ENCODE measurements around the gene FIGLA. TPM values are rescaled to one million over a fixed set of nuclear protein-coding genes. Genes with fewer than 3 reads are reported as not detected.

FIGLA gene
- total RNA-seq, 1 experiment from 2014 or later = not detected

DNA sequence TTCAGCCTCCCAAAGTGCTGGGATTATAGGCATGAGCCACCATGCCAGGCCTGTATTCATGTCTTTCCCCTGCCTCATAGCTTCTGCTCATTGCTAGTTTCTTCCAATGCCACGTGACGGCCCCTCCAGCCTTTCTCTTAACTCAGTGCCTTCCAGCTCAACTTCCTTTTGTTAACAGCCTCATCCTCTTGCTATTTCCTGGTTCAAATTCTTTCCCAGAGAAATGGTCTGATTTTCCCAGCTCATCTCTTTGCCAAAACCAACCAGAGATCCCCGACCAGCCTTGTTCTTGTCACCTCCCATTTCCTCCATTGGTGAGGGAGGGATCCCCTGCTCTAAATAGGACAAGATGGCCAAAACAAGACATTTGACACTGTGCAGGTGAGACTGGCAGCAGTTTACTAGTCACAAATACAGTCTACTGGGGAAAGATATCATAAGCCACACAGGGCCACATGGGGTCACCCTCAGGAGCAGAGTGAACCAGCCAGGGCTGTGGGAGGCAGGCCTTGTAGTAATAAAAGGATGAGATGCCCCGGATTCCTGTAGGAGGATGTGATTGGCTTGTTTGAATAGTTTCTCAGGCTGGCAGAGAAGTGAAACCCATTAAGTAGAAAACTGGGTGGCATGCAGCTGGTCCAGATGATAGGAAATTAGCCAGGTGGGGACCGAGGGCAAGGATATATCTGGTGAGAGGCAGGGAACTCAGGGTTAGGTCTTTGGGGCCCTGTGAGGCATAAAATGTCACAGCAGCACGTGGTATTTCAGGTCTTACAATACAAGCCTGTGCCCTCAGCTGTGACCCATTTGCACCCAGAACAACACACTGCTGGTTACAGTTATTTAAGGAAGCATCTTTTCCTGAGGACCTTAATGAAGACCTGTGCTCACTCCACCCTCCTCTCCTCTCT, 38.7 kb upstream of the FIGLA start:
- POLR2A ChIA-PET = no interaction called here
- Mint-ChIP-seq H3K9me3 (peaks cover 6% of the 10 kb centered on the region; the same call in 1 of the 2 replicates), H3K27ac (no peak overlapping the region), H3K4me1 (peaks cover 15% of the 10 kb centered on the region), H3K36me3 (no peaks in the 10 kb centered on the region), H3K4me3 (no peak overlapping the region), H3K27me3 (ENCODE audit: low read depth) (peaks cover 27% of the 10 kb centered on the region)
- CTCF ChIA-PET = interaction anchor here (1.0 to 1.2 kb wide), 2 partner anchors 39 to 155 kb away, joined by 3 read pairs; partner anchors contain the start of gene FIGLA
- no peak for DNase-seq (ENCODE audit: low spot score)
- no peak for ATAC-seq
- TF ChIP-seq ZNF396 (CRISPR knock-in tag; IDR thresholded peaks at IDR 0.05; ENCODE audit: borderline replicate concordance) (no peak), EMX1 (CRISPR knock-in tag; IDR thresholded peaks at IDR 0.05) (no peak), ZNF121 (CRISPR knock-in tag; IDR thresholded peaks at IDR 0.05) (no peak), ZBTB21 (CRISPR knock-in tag; IDR thresholded peaks at IDR 0.05; ENCODE audit: borderline replicate concordance) (no peak), NR2C2 (CRISPR knock-in tag; IDR thresholded peaks at IDR 0.05) (no peak), JUN (CRISPR knock-in tag; IDR thresholded peaks at IDR 0.05) (no peak), ETV6 (CRISPR knock-in tag; IDR thresholded peaks at IDR 0.05) (no peak)
- TF ChIP-seq, protein P1, sequence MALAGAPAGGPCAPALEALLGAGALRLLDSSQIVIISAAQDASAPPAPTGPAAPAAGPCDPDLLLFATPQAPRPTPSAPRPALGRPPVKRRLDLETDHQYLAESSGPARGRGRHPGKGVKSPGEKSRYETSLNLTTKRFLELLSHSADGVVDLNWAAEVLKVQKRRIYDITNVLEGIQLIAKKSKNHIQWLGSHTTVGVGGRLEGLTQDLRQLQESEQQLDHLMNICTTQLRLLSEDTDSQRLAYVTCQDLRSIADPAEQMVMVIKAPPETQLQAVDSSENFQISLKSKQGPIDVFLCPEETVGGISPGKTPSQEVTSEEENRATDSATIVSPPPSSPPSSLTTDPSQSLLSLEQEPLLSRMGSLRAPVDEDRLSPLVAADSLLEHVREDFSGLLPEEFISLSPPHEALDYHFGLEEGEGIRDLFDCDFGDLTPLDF (CRISPR knock-in tag; IDR thresholded peaks at IDR 0.05) = no peak
- TF ChIP-seq, protein P2, sequence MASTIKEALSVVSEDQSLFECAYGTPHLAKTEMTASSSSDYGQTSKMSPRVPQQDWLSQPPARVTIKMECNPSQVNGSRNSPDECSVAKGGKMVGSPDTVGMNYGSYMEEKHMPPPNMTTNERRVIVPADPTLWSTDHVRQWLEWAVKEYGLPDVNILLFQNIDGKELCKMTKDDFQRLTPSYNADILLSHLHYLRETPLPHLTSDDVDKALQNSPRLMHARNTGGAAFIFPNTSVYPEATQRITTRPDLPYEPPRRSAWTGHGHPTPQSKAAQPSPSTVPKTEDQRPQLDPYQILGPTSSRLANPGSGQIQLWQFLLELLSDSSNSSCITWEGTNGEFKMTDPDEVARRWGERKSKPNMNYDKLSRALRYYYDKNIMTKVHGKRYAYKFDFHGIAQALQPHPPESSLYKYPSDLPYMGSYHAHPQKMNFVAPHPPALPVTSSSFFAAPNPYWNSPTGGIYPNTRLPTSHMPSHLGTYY (CRISPR knock-in tag; IDR thresholded peaks at IDR 0.05) = no peak
- TF ChIP-seq, protein P3, sequence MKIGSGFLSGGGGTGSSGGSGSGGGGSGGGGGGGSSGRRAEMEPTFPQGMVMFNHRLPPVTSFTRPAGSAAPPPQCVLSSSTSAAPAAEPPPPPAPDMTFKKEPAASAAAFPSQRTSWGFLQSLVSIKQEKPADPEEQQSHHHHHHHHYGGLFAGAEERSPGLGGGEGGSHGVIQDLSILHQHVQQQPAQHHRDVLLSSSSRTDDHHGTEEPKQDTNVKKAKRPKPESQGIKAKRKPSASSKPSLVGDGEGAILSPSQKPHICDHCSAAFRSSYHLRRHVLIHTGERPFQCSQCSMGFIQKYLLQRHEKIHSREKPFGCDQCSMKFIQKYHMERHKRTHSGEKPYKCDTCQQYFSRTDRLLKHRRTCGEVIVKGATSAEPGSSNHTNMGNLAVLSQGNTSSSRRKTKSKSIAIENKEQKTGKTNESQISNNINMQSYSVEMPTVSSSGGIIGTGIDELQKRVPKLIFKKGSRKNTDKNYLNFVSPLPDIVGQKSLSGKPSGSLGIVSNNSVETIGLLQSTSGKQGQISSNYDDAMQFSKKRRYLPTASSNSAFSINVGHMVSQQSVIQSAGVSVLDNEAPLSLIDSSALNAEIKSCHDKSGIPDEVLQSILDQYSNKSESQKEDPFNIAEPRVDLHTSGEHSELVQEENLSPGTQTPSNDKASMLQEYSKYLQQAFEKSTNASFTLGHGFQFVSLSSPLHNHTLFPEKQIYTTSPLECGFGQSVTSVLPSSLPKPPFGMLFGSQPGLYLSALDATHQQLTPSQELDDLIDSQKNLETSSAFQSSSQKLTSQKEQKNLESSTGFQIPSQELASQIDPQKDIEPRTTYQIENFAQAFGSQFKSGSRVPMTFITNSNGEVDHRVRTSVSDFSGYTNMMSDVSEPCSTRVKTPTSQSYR (CRISPR knock-in tag; IDR thresholded peaks at IDR 0.05) = no peak
- TF ChIP-seq, protein P4, sequence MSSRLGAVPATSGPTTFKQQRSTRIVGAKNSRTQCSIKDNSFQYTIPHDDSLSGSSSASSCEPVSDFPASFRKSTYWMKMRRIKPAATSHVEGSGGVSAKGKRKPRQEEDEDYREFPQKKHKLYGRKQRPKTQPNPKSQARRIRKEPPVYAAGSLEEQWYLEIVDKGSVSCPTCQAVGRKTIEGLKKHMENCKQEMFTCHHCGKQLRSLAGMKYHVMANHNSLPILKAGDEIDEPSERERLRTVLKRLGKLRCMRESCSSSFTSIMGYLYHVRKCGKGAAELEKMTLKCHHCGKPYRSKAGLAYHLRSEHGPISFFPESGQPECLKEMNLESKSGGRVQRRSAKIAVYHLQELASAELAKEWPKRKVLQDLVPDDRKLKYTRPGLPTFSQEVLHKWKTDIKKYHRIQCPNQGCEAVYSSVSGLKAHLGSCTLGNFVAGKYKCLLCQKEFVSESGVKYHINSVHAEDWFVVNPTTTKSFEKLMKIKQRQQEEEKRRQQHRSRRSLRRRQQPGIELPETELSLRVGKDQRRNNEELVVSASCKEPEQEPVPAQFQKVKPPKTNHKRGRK (CRISPR knock-in tag; IDR thresholded peaks at IDR 0.05; ENCODE audit: borderline replicate concordance) = no peak
- TF ChIP-seq, protein P5, sequence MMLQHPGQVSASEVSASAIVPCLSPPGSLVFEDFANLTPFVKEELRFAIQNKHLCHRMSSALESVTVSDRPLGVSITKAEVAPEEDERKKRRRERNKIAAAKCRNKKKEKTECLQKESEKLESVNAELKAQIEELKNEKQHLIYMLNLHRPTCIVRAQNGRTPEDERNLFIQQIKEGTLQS (CRISPR knock-in tag; conservative IDR thresholded peaks at IDR 0.05) = no peak
- TF ChIP-seq, protein P6, sequence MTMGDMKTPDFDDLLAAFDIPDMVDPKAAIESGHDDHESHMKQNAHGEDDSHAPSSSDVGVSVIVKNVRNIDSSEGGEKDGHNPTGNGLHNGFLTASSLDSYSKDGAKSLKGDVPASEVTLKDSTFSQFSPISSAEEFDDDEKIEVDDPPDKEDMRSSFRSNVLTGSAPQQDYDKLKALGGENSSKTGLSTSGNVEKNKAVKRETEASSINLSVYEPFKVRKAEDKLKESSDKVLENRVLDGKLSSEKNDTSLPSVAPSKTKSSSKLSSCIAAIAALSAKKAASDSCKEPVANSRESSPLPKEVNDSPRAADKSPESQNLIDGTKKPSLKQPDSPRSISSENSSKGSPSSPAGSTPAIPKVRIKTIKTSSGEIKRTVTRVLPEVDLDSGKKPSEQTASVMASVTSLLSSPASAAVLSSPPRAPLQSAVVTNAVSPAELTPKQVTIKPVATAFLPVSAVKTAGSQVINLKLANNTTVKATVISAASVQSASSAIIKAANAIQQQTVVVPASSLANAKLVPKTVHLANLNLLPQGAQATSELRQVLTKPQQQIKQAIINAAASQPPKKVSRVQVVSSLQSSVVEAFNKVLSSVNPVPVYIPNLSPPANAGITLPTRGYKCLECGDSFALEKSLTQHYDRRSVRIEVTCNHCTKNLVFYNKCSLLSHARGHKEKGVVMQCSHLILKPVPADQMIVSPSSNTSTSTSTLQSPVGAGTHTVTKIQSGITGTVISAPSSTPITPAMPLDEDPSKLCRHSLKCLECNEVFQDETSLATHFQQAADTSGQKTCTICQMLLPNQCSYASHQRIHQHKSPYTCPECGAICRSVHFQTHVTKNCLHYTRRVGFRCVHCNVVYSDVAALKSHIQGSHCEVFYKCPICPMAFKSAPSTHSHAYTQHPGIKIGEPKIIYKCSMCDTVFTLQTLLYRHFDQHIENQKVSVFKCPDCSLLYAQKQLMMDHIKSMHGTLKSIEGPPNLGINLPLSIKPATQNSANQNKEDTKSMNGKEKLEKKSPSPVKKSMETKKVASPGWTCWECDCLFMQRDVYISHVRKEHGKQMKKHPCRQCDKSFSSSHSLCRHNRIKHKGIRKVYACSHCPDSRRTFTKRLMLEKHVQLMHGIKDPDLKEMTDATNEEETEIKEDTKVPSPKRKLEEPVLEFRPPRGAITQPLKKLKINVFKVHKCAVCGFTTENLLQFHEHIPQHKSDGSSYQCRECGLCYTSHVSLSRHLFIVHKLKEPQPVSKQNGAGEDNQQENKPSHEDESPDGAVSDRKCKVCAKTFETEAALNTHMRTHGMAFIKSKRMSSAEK (CRISPR knock-in tag; IDR thresholded peaks at IDR 0.05; ENCODE audit: borderline replicate concordance) = no peak
- TF ChIP-seq, protein P7, sequence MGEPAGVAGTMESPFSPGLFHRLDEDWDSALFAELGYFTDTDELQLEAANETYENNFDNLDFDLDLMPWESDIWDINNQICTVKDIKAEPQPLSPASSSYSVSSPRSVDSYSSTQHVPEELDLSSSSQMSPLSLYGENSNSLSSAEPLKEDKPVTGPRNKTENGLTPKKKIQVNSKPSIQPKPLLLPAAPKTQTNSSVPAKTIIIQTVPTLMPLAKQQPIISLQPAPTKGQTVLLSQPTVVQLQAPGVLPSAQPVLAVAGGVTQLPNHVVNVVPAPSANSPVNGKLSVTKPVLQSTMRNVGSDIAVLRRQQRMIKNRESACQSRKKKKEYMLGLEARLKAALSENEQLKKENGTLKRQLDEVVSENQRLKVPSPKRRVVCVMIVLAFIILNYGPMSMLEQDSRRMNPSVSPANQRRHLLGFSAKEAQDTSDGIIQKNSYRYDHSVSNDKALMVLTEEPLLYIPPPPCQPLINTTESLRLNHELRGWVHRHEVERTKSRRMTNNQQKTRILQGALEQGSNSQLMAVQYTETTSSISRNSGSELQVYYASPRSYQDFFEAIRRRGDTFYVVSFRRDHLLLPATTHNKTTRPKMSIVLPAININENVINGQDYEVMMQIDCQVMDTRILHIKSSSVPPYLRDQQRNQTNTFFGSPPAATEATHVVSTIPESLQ (CRISPR knock-in tag; IDR thresholded peaks at IDR 0.05) = no peak
- TF ChIP-seq, protein P8, sequence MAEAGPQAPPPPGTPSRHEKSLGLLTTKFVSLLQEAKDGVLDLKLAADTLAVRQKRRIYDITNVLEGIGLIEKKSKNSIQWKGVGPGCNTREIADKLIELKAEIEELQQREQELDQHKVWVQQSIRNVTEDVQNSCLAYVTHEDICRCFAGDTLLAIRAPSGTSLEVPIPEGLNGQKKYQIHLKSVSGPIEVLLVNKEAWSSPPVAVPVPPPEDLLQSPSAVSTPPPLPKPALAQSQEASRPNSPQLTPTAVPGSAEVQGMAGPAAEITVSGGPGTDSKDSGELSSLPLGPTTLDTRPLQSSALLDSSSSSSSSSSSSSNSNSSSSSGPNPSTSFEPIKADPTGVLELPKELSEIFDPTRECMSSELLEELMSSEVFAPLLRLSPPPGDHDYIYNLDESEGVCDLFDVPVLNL (CRISPR knock-in tag; IDR thresholded peaks at IDR 0.05; ENCODE audit: borderline replicate concordance, low read depth) = no peak
- TF ChIP-seq, protein P9, sequence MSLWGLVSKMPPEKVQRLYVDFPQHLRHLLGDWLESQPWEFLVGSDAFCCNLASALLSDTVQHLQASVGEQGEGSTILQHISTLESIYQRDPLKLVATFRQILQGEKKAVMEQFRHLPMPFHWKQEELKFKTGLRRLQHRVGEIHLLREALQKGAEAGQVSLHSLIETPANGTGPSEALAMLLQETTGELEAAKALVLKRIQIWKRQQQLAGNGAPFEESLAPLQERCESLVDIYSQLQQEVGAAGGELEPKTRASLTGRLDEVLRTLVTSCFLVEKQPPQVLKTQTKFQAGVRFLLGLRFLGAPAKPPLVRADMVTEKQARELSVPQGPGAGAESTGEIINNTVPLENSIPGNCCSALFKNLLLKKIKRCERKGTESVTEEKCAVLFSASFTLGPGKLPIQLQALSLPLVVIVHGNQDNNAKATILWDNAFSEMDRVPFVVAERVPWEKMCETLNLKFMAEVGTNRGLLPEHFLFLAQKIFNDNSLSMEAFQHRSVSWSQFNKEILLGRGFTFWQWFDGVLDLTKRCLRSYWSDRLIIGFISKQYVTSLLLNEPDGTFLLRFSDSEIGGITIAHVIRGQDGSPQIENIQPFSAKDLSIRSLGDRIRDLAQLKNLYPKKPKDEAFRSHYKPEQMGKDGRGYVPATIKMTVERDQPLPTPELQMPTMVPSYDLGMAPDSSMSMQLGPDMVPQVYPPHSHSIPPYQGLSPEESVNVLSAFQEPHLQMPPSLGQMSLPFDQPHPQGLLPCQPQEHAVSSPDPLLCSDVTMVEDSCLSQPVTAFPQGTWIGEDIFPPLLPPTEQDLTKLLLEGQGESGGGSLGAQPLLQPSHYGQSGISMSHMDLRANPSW (CRISPR knock-in tag; conservative IDR thresholded peaks at IDR 0.05; ENCODE audit: low read depth) = no peak

Data from WTC11 (cell line).